HPDE6-E6E7 (cell line): ENCODE measurements around the gene INHA.

Source experiments
- DNase-seq: peaks from one replicate; pipeline ENCODE4 v3.0.0; 2011; ENCODE audit warnings: missing footprints; ENCODE audit errors: extremely low spot score

The INHA gene

GRCh38 chr2:219611306-219611705 is 39.2 kb downstream of the INHA start:
- no peak for DNase-seq

- no peak for DNase-seq
These were observed 39.9 kb downstream of the INHA start for GRCh38 chr2:219611866-219612576.

- DNase-seq, result no peak
These were observed 40.6 kb downstream of the INHA start for GRCh38 chr2:219612577-219613286.

- no peak for DNase-seq
These were observed 41.5 kb downstream of the INHA start for GRCh38 chr2:219613461-219614070.

GRCh38 chr2:219614076-219614860 is 42.2 kb downstream of the INHA start:
- DNase-seq, result no peak

- DNase-seq, result no peak
These were observed 42.9 kb downstream of the INHA start for GRCh38 chr2:219615036-219615435.

- DNase-seq, result no peak
These were observed 43.8 kb downstream of the INHA start for GRCh38 chr2:219615894-219616293.

- DNase-seq, result no peak
These were observed 44.4 kb downstream of the INHA start for GRCh38 chr2:219616550-219616949.

- no peak for DNase-seq
These were observed 46.6 kb downstream of the INHA start for GRCh38 chr2:219618733-219619122.

GRCh38 chr2:219619235-219619634 is 47.1 kb downstream of the INHA start:
- DNase-seq, result no peak

- no peak for DNase-seq
These were observed 48.4 kb downstream of the INHA start for GRCh38 chr2:219620546-219620945.

- no peak for DNase-seq
These were observed 49.8 kb downstream of the INHA start for GRCh38 chr2:219621935-219622334.

- no peak for DNase-seq
These were observed 50.4 kb downstream of the INHA start for GRCh38 chr2:219622472-219622871.

GRCh38 chr2:219624565-219624964 is 52.5 kb downstream of the INHA start:
- DNase-seq, result no peak

- no peak for DNase-seq
These were observed 53.1 kb downstream of the INHA start for GRCh38 chr2:219625179-219625578.
